GM12864 (cell line): ENCODE data around the gene LARP4B.

Source experiments
- DNase-seq: peaks from one replicate; pipeline ENCODE4 v3.0.0-alpha.2; 2011; ENCODE audit warnings: low read depth
- H3K4me3 ChIP-seq: 2 replicates; pipeline ENCODE4 v1.5.1; 2011; ENCODE audit warnings: mild to moderate bottlenecking, low read depth, low read length, control low read depth
- TF ChIP-seq, protein P1 (sequence below): IDR thresholded peaks from 2 replicates; pipeline ENCODE4 v1.5.1; 2011; ENCODE audit warnings: low read depth, mild to moderate bottlenecking, moderate library complexity, low read length, control low read depth, inconsistent platforms; ENCODE audit errors: missing control alignments

The LARP4B gene

GRCh38 chr10:780536-781524 lies 150.7 kb downstream of the LARP4B start:
- no peak for DNase-seq
- TF ChIP-seq, protein P1, sequence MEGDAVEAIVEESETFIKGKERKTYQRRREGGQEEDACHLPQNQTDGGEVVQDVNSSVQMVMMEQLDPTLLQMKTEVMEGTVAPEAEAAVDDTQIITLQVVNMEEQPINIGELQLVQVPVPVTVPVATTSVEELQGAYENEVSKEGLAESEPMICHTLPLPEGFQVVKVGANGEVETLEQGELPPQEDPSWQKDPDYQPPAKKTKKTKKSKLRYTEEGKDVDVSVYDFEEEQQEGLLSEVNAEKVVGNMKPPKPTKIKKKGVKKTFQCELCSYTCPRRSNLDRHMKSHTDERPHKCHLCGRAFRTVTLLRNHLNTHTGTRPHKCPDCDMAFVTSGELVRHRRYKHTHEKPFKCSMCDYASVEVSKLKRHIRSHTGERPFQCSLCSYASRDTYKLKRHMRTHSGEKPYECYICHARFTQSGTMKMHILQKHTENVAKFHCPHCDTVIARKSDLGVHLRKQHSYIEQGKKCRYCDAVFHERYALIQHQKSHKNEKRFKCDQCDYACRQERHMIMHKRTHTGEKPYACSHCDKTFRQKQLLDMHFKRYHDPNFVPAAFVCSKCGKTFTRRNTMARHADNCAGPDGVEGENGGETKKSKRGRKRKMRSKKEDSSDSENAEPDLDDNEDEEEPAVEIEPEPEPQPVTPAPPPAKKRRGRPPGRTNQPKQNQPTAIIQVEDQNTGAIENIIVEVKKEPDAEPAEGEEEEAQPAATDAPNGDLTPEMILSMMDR = no peak
- H3K4me3 ChIP-seq = no peak overlapping the region

- DNase-seq = no peak
- H3K4me3 ChIP-seq = no peak overlapping the region
- TF ChIP-seq, protein P1 = no peak
These were observed 152.7 kb downstream of the LARP4B start for GRCh38 chr10:778626-779330.

- DNase-seq = no peak
- TF ChIP-seq, protein P1 = no peak
- H3K4me3 ChIP-seq = no peak overlapping the region
These were observed 153.5 kb downstream of the LARP4B start for GRCh38 chr10:777913-778479.

GRCh38 chr10:776772-777171 lies 154.7 kb downstream of the LARP4B start:
- H3K4me3 ChIP-seq = no peak overlapping the region
- TF ChIP-seq, protein P1 = no peak
- DNase-seq = no peak

- no peak overlapping the region for H3K4me3 ChIP-seq
- TF ChIP-seq, protein P1 = no peak
- no peak for DNase-seq
These were observed 156.0 kb downstream of the LARP4B start for GRCh38 chr10:775245-776075.

DNA sequence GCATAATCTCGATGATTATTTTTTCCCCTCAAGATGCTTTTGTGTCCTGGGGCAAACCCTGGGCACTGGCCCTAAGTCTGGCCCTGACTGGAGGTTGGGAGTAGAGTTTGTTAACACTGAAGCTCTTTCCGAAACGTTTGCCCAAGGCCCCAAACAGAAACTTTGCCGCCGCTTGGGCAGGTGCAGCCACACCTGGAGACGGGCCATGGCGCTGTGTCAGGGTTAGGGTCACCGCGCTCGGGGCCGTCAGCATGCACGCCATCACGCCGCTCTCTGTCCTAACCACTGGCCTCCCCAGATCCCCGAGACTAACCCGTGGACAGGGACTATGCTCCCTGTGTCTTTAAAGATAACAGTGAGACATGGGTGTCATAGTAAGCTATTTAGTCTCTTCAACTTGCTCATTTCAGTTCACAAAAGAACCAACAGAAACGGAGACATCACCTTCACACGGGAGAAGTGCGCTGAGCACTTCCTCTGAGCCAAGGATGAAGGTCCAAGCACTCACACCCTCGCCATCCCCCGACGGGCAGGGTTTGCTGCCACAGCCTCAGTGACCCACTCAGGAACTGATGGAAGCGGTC lies 156.8 kb downstream of the LARP4B start:
- TF ChIP-seq, protein P1 = no peak
- DNase-seq = no peak
- H3K4me3 ChIP-seq = no peak overlapping the region
